ENCODE data around the gene SMIM35.

- TF ChIP-seq OSR1 (CRISPR knock-in tag; IDR thresholded peaks at IDR 0.05) (no peak), CSRNP3 (CRISPR knock-in tag; IDR thresholded peaks at IDR 0.05) (no peak), CREB5 (CRISPR knock-in tag; IDR thresholded peaks at IDR 0.05; ENCODE audit: low read depth) (no peak), PATZ1 (CRISPR knock-in tag; IDR thresholded peaks at IDR 0.05; ENCODE audit: borderline replicate concordance) (no peak), ARNTL (CRISPR knock-in tag; IDR thresholded peaks at IDR 0.05; ENCODE audit: borderline replicate concordance, low read depth) (no peak), TCF4 (CRISPR knock-in tag; IDR thresholded peaks at IDR 0.05; ENCODE audit: borderline replicate concordance) (no peak), ZNF70 (CRISPR knock-in tag; IDR thresholded peaks at IDR 0.05) (no peak), ZFP3 (CRISPR knock-in tag; IDR thresholded peaks at IDR 0.05) (no peak), GLIS3 (CRISPR knock-in tag; IDR thresholded peaks at IDR 0.05) (no peak)
These were observed 106.5 kb downstream of the SMIM35 start for GRCh38 chr11:117980280-117980679.

Measured in SK-N-SH treated with all-trans-retinoic acid at 6 μM for 48 hours (cell line).